Measurements from ENCODE around the gene CLIP2. TPM values are rescaled to one million over a fixed set of nuclear protein-coding genes. Genes with fewer than 3 reads are reported as not detected.
A peak's percentile ranks its signal among the peaks of the same experiment; 100 is the strongest.
"Not testable (repeated sequence)": the region's sequence is repeated elsewhere in the genome, so short reads cannot be mapped to it uniquely, and the experiment has no call there.

The CLIP2 gene
- total RNA-seq, 1 donor from 2014 or later: 6.6 TPM

GRCh38 chr7:74411571-74411970 is 122.4 kb downstream of the CLIP2 start:
- intact Hi-C loops (cut with DNase I); ATAC-seq (ENCODE audit: poor library complexity); DNase-seq: not testable (repeated sequence)

GRCh38 chr7:74412056-74412455 is 122.8 kb downstream of the CLIP2 start:
- intact Hi-C loops (cut with DNase I): no loop called here
- DNase-seq: no peak
- ATAC-seq (ENCODE audit: poor library complexity): no peak

- DNase-seq: no peak
- intact Hi-C loops (cut with DNase I): no loop called here
- ATAC-seq (ENCODE audit: poor library complexity): no peak
Observed at GRCh38 chr7:74412603-74413002, 123.4 kb downstream of the CLIP2 start.

GRCh38 chr7:74414595-74415333 is 125.6 kb downstream of the CLIP2 start:
- not testable (repeated sequence) for DNase-seq; ATAC-seq (ENCODE audit: poor library complexity)
- intact Hi-C loops (cut with DNase I): loop anchor here (5.0 kb wide), 1 partner anchor 153 kb away; no protein-coding TSS in a partner anchor

- ATAC-seq (ENCODE audit: poor library complexity) (peak; percentile 95), DNase-seq (peak; percentile 79)
- intact Hi-C loops (cut with DNase I): loop anchor here (5.0 kb wide), 1 partner anchor 150 kb away; no protein-coding TSS in a partner anchor
Observed at GRCh38 chr7:74417419-74417971, 128.3 kb downstream of the CLIP2 start.

- no peak for ATAC-seq (ENCODE audit: poor library complexity)
- DNase-seq: no peak
- intact Hi-C loops (cut with DNase I): loop anchor here (5.0 kb wide), 1 partner anchor 149 kb away; no protein-coding TSS in a partner anchor
Observed at GRCh38 chr7:74418076-74418475, 128.9 kb downstream of the CLIP2 start.

GRCh38 chr7:74418538-74418937 is 129.3 kb downstream of the CLIP2 start:
- DNase-seq (no peak), ATAC-seq (ENCODE audit: poor library complexity) (no peak)
- intact Hi-C loops (cut with DNase I): loop anchor here (5.0 kb wide), 1 partner anchor 149 kb away; no protein-coding TSS in a partner anchor

GRCh38 chr7:74419232-74419631 is 130.0 kb downstream of the CLIP2 start:
- intact Hi-C loops (cut with DNase I): loop anchor here (5.0 kb wide), 1 partner anchor 148 kb away; no protein-coding TSS in a partner anchor
- DNase-seq; ATAC-seq (ENCODE audit: poor library complexity): not testable (repeated sequence)

GRCh38 chr7:74420006-74420405 is 130.8 kb downstream of the CLIP2 start:
- intact Hi-C loops (cut with DNase I): no loop called here
- no peak for DNase-seq
- ATAC-seq (ENCODE audit: poor library complexity): no peak

GRCh38 chr7:74424291-74424880 is 135.2 kb downstream of the CLIP2 start:
- intact Hi-C loops (cut with DNase I): no loop called here
- DNase-seq (no peak), ATAC-seq (ENCODE audit: poor library complexity) (no peak)

- ATAC-seq (ENCODE audit: poor library complexity): no peak
- no peak for DNase-seq
- intact Hi-C loops (cut with DNase I): no loop called here
Observed at GRCh38 chr7:74428023-74428422, 138.8 kb downstream of the CLIP2 start.

GRCh38 chr7:74429153-74429747 is 140.0 kb downstream of the CLIP2 start:
- DNase-seq (no peak), ATAC-seq (ENCODE audit: poor library complexity) (no peak)
- intact Hi-C loops (cut with DNase I): no loop called here

- DNase-seq; intact Hi-C loops (cut with DNase I); ATAC-seq (ENCODE audit: poor library complexity): not testable (repeated sequence)
Observed at GRCh38 chr7:74430409-74430808, 141.2 kb downstream of the CLIP2 start.

GRCh38 chr7:74430961-74431466 is 141.8 kb downstream of the CLIP2 start:
- intact Hi-C loops (cut with DNase I): no loop called here
- ATAC-seq (ENCODE audit: poor library complexity) (peak; percentile 36), DNase-seq (no peak)

- ATAC-seq (ENCODE audit: poor library complexity); intact Hi-C loops (cut with DNase I); DNase-seq: not testable (repeated sequence)
Observed at GRCh38 chr7:74437291-74437571, 148.0 kb downstream of the CLIP2 start.

- DNase-seq (no peak), ATAC-seq (ENCODE audit: poor library complexity) (no peak)
- intact Hi-C loops (cut with DNase I): no loop called here
Observed at GRCh38 chr7:74438327-74438726, 149.1 kb downstream of the CLIP2 start.

GRCh38 chr7:74439541-74439940 is 150.3 kb downstream of the CLIP2 start:
- intact Hi-C loops (cut with DNase I): no loop called here
- ATAC-seq (ENCODE audit: poor library complexity) (no peak), DNase-seq (no peak)

- intact Hi-C loops (cut with DNase I); ATAC-seq (ENCODE audit: poor library complexity); DNase-seq: not testable (repeated sequence)
Observed at GRCh38 chr7:74440143-74440542, 150.9 kb downstream of the CLIP2 start.

- ATAC-seq (ENCODE audit: poor library complexity): no peak
- intact Hi-C loops (cut with DNase I): no loop called here
- DNase-seq: no peak
Observed at GRCh38 chr7:74441801-74442200, 152.6 kb downstream of the CLIP2 start.
